ENCODE results near the gene ISOC2.

- TF ChIP-seq CTCF (IDR thresholded peaks at IDR 0.05; ENCODE audit: low read depth, low read length) (no peak), POLR2A (IDR thresholded peaks at IDR 0.05; ENCODE audit: extremely low read depth, insufficient read length) (no peak)
Measured at GRCh38 chr19:55472463-55472862, 11.0 kb upstream of the ISOC2 start.

Measured in NB4 (cell line).